ENCODE data around the gene MED12. TPM values are rescaled to one million over a fixed set of nuclear protein-coding genes. Genes with fewer than 3 reads are reported as not detected.

Gene MED12
- polyA plus RNA-seq, 1 donor, result 52.5 TPM

Other genes with a start within 250 kb of the MED12 start
- gene TEX11, start 209.9 kb upstream of the MED12 start, polyA plus RNA-seq (ENCODE audit: insufficient read length), result 0.23 TPM
- gene SLC7A3, start 187.5 kb upstream of the MED12 start, polyA plus RNA-seq (ENCODE audit: insufficient read length), result 1.1 TPM
- 47.0 TPM for gene SNX12, start 50.3 kb upstream of the MED12 start, polyA plus RNA-seq (ENCODE audit: insufficient read length)
- gene FOXO4, start 22.7 kb upstream of the MED12 start, polyA plus RNA-seq (ENCODE audit: insufficient read length), result 51.5 TPM
- 0.79 TPM for gene CXorf65, start 11.9 kb upstream of the MED12 start, polyA plus RNA-seq (ENCODE audit: insufficient read length)
- 1.8 TPM for gene IL2RG, start 7.0 kb upstream of the MED12 start, polyA plus RNA-seq (ENCODE audit: insufficient read length)
- gene NLGN3, start 26.2 kb downstream of the MED12 start, polyA plus RNA-seq (ENCODE audit: insufficient read length), result 2.5 TPM
- gene GJB1, start 104.6 kb downstream of the MED12 start, polyA plus RNA-seq (ENCODE audit: insufficient read length), result not detected
- 22.0 TPM for gene ZMYM3, start 135.5 kb downstream of the MED12 start, polyA plus RNA-seq (ENCODE audit: insufficient read length)
- gene NONO, start 165.0 kb downstream of the MED12 start, polyA plus RNA-seq (ENCODE audit: insufficient read length), result 320 TPM
- 114 TPM for gene ITGB1BP2, start 183.2 kb downstream of the MED12 start, polyA plus RNA-seq (ENCODE audit: insufficient read length)
- 27.2 TPM for gene TAF1, start 247.8 kb downstream of the MED12 start, polyA plus RNA-seq (ENCODE audit: insufficient read length)